ENCODE measurements around the gene USP3. TPM values are rescaled to one million over a fixed set of nuclear protein-coding genes. Genes with fewer than 3 reads are reported as not detected.

USP3 gene
- total RNA-seq, 2 donors from 2014 or later: 51.5 to 52.5 TPM

DNA sequence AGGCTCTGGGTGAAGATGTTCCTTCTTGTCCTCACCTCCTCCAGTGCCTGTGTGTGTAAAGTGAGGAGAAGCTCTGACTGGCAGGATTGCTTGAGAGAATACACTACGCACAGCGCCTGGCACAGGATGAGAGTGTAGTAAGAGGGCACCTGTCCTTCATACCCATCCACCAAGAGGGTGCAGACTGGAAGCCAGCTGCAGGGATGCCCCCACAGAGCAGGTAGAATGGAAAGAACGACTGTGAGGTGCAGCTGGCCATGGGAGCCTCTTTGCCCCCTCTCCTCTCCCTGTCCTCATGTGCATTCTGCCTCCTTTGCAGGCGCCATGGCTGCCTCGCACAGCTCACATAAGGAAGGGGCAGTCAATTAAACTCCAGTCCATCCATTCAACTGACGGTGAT is 105.1 kb downstream of the USP3 start:
- Mint-ChIP-seq H3K4me1 (peaks cover 7% of the 10 kb centered on the region), H3K27ac (no peak overlapping the region), H3K4me3 (no peak overlapping the region), H3K9me3 (no peaks in the 10 kb centered on the region), H3K27me3 (ENCODE audit: insufficient read depth) (no peaks in the 10 kb centered on the region), H3K36me3 (ENCODE audit: low read depth) (peaks cover 7% of the 10 kb centered on the region)
- Histone ChIP-seq H3K9me3 (ENCODE audit: control insufficient read depth, low read length) (no peaks in the 10 kb centered on the region), H3K9ac (ENCODE audit: extremely low read depth, low read length, poor library complexity, severe bottlenecking) (no peak overlapping the region), H3K4me1 (ENCODE audit: control insufficient read depth, insufficient read depth, low read length) (no peaks in the 10 kb centered on the region), H3K27me3 (ENCODE audit: control insufficient read depth, insufficient read depth, low read length, poor library complexity, severe bottlenecking) (no peaks in the 10 kb centered on the region), H3K4me3 (ENCODE audit: low read length) (no peak overlapping the region), H3K27ac (ENCODE audit: low read depth, low read length) (no peak overlapping the region), H3K36me3 (ENCODE audit: control insufficient read depth, insufficient read depth, low read length) (peaks cover 28% of the 10 kb centered on the region)
- WGBS, 2 experiments (ENCODE audit: insufficient coverage in 1 of 2, insufficient read length in 1 of 2): 97 to 100% methylated on average over 5 to 6 of the region's 6 CpGs
- TF ChIP-seq CTCF (conservative IDR thresholded peaks at IDR 0.05): no peak
- no peak for DNase-seq

DNA sequence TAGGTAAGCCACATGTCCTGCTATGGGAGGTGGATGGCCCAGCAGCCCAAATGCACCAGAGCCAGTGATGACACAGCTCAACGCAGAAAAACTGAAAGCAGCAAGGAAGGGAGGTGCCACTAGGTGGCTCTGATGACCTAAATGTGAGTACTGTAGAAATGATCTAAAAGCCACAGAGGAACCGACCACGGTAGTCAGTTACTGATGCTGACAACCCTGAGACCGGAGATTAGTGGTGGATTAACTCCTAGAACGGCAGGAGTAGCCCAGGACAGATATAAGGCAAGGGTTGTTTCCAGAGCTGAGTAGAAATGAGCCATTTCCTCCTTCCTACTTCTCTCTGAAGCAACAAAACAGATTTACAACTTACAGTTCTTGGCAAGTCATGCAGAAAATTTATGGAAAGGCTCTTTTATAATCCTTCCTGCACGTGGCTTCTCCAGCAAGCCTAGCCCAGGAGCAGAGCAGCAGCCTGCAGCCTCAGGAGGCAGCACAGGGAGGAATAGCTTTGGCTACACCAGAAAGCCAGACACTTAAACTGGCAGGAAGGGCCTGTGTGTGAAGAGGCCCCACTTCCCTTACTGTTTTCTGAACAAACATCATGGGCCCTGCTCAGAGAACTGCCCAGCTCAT is 105.9 kb downstream of the USP3 start:
- H3K4me1 Mint-ChIP-seq: peaks cover 7% of the 10 kb centered on the region
- H3K27ac ChIP-seq (ENCODE audit: low read depth, low read length): peak overlapping the region; percentile 63
- H3K4me3 Mint-ChIP-seq: no peak overlapping the region

DNA sequence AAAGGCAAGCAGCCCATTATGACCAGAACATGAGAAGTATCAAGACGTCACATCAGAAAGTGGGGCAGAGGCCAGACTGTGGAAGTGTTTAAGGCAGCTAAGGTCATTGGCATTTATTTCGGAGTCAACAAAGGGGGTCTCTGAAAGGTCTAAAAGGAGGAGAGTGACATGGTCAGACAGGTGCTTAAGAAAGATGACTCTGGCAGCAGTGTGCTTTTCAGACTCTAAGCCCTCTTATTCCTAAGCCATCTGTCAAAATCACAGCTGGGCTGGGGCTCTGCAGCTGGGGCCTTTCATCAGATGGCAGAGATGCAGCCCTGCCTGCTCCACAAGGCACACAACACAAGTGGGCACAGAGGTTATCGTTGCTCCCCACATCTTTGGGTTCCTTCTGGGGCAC is 106.8 kb downstream of the USP3 start:
- H3K36me3 ChIP-seq (ENCODE audit: control insufficient read depth, insufficient read depth, low read length): peaks cover 39% of the 10 kb centered on the region
- H3K27me3 ChIP-seq (ENCODE audit: control insufficient read depth, insufficient read depth, low read length, poor library complexity, severe bottlenecking): no peaks in the 10 kb centered on the region
- H3K4me1 ChIP-seq (ENCODE audit: control insufficient read depth, insufficient read depth, low read length): no peaks in the 10 kb centered on the region
- 88 to 96% methylated on average over 1 to 3 of the region's 3 CpGs for WGBS, 2 experiments (ENCODE audit: insufficient coverage in 1 of 2, insufficient read length in 1 of 2)
- no peaks in the 10 kb centered on the region for H3K9me3 ChIP-seq (ENCODE audit: control insufficient read depth, low read length)
- Mint-ChIP-seq H3K36me3 (ENCODE audit: low read depth) (peaks cover 20% of the 10 kb centered on the region), H3K27ac (no peak overlapping the region), H3K4me1 (peaks cover 7% of the 10 kb centered on the region), H3K9me3 (no peaks in the 10 kb centered on the region), H3K27me3 (ENCODE audit: insufficient read depth) (no peaks in the 10 kb centered on the region), H3K4me3 (no peak overlapping the region)
- no peak for DNase-seq
- H3K4me3 ChIP-seq (ENCODE audit: low read length): no peak overlapping the region
- peak overlapping the region; percentile 63 for H3K27ac ChIP-seq (ENCODE audit: low read depth, low read length)
- H3K9ac ChIP-seq (ENCODE audit: extremely low read depth, low read length, poor library complexity, severe bottlenecking): no peak overlapping the region
- TF ChIP-seq CTCF (conservative IDR thresholded peaks at IDR 0.05): no peak

More for the DNA sequence above, 105.9 kb downstream of the USP3 start:
- WGBS, 2 experiments (ENCODE audit: insufficient coverage in 1 of 2, insufficient read length in 1 of 2): 34 to 49% methylated on average over 6 of the region's 6 CpGs
- H3K9me3 ChIP-seq (ENCODE audit: control insufficient read depth, low read length): no peaks in the 10 kb centered on the region
- peak; percentile 87 for TF ChIP-seq CTCF (conservative IDR thresholded peaks at IDR 0.05)
- H3K4me3 ChIP-seq (ENCODE audit: low read length): no peak overlapping the region
- no peaks in the 10 kb centered on the region for H3K9me3 Mint-ChIP-seq
- H3K36me3 ChIP-seq (ENCODE audit: control insufficient read depth, insufficient read depth, low read length): peaks cover 32% of the 10 kb centered on the region
- no peaks in the 10 kb centered on the region for H3K27me3 ChIP-seq (ENCODE audit: control insufficient read depth, insufficient read depth, low read length, poor library complexity, severe bottlenecking)
- peak; percentile 92 for DNase-seq
- H3K9ac ChIP-seq (ENCODE audit: extremely low read depth, low read length, poor library complexity, severe bottlenecking): no peak overlapping the region
- no peaks in the 10 kb centered on the region for H3K27me3 Mint-ChIP-seq (ENCODE audit: insufficient read depth)
- H3K27ac Mint-ChIP-seq: peak overlapping the region; percentile 11
- no peaks in the 10 kb centered on the region for H3K4me1 ChIP-seq (ENCODE audit: control insufficient read depth, insufficient read depth, low read length)
- H3K36me3 Mint-ChIP-seq (ENCODE audit: low read depth): peaks cover 15% of the 10 kb centered on the region
